Activated CD8-positive, alpha-beta memory T cell treated with anti-CD3 and anti-CD28 coated beads for 48 hours (primary cell): ENCODE data around the gene MFSD1.
"Not testable (repeated sequence)": the region's sequence is repeated elsewhere in the genome, so short reads cannot be mapped to it uniquely, and the experiment has no call there.

Experiments
- DNase-seq, 3 experiments: peaks; one replicate each; pipeline ENCODE4 v3.0.0-alpha.2; 2020; ENCODE audit warnings: low read depth in 2 of 3, low spot score in 2 of 3

Gene MFSD1

DNA sequence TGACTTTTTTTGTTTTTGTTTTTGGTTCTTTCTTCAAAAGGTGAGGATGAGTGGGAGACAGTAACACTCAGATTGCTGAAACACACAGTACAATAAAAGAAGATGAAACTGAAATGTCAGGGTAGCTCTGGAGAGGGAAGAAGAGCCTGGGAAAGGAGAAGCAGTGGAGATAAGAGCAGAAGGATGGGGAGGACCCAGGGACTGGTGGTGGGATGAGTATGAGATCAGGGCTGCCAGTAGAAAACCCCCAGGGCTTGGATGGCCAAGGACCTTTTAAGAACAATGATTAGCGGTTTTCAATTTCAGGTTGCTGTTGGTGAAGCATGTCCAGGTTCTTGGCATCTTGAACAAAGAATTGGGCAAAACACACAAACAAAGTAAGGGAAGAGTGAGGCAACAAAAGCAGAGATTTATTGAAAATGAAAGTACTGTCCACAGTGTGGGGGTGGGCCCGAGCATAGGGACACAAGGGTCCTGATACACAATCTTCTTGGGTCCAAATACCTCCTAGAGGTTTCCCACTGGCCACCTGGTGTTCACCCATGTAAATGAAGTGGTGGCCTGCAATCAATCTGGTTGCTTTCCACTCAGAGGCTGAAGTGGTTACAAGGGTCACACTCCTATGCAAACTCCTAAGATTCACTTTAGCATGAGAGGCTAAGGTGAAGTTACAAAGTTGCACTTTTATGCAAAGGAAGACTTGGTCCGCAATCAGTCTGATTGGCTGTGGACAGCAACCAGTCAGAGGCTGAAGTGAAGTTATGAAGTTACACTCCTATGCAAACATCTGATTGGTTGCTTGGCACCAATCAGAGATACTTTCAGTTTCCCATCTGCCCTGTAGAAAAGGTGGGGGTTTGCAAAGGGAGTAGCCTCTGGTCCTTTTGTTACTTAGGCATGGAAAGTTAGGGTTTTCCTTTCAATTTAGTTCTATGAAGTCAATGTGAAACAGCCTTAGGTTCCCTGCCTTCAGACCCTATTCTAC lies 26.1 kb upstream of the MFSD1 start:
- no peak for DNase-seq

DNA sequence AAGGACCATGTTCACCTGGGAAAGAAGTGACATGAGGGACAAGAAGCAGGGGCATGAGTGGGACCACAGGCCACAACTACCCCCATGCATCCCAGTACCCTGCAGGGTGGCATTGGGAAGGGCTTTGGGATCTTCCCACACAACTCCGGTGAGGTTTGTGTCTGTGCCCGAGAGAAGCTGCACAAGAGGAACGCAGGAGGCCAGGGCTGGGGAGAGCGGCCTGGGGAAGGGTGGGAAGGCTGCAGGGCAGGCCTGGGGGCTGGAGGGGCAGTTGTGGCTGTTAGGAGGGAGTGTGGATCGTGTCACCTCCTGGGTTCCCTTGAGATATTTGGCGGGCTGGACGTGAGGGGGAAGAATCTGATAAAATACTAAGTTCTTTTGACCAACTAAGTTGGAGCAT lies 25.3 kb upstream of the MFSD1 start:
- DNase-seq, result no peak

DNA sequence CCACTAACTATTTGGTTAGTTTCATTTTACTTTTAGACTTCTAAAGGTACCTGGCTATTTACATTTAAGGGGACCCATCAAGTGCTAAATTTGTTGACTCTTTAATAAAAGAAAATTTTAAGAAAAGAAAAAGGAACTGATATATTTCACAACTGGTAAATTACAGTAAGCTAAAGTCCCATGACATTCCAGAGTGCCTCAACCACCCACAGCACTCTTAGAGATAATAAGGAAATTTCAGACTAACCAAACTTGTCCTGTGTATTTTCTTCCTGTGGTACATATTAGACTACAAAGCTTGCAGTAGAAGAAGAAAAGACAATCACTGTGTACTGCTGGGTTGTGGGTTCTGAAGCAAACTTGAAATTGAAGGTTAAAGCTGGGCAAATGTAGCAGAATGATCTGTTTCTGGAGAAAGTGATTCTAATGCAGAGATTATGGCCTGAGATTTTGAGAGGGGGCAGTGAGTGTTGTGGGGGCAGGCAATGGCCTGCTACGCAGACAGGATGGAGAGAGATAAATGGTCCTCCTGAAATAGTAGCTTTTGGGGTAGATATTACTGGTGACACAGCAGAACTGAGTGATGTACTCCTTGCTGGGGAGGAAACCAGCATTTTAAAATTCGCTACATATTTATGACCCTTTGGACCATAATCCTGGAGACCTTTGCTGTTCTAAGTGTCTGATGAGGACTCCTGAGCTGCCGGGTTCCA lies 24.5 kb upstream of the MFSD1 start:
- no peak for DNase-seq

DNA sequence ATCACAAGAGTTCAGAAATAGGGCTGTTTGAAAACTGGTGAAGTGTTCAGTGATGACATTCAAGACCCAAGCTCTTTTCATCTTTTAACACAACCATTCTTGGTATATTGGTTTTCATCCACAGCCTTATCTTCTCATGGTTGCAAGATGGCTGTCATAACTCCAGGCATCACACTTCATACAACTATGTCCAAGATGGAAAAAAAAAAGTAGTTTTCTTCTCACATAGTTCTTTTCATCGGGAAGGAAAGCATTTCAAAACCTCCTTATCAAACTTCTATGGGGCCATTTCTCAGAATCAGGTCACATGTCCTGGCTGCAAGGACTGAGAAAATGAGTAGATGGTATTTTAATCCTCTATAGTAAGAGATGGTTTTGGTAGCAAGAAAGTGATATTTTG lies 21.1 kb upstream of the MFSD1 start:
- DNase-seq, result no peak

DNA sequence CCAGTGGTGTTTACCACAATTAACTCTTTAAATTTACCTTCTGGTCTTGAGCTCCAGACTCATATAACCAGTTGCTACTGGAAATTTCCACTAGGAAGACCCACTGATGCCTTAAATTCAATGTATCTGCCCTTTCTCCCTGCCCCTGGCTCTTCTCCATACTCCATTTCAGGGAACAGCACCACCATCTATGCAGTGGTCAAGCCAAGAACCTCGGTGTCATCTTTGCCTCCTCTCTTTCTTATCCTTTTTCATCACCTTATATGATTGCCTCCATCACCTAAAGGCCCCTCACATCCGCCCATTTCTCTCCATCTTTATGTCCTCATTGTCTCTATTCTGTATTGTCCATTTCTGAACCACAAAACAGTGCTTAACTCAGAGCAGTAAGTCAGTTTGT lies 20.7 kb upstream of the MFSD1 start:
- DNase-seq, result no peak

DNA sequence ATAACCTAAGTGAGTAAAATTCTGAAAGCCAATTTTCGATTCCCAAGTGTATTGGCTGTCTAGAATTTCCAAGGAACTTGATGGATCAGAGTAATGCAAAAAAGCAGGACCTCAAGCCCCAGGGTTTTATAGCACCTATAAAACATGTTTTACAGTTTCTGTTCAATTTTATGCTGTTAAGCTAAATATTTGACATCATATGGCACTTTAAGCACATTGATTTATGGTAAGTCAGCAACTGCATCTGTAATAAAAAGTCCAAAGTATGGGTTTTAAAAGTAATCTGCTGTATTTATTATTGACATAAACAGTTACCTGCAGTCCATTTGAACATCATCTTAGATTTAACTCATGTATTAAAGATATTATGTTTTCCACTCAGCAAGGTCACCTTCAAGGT lies 20.0 kb upstream of the MFSD1 start:
- no peak for DNase-seq

DNA sequence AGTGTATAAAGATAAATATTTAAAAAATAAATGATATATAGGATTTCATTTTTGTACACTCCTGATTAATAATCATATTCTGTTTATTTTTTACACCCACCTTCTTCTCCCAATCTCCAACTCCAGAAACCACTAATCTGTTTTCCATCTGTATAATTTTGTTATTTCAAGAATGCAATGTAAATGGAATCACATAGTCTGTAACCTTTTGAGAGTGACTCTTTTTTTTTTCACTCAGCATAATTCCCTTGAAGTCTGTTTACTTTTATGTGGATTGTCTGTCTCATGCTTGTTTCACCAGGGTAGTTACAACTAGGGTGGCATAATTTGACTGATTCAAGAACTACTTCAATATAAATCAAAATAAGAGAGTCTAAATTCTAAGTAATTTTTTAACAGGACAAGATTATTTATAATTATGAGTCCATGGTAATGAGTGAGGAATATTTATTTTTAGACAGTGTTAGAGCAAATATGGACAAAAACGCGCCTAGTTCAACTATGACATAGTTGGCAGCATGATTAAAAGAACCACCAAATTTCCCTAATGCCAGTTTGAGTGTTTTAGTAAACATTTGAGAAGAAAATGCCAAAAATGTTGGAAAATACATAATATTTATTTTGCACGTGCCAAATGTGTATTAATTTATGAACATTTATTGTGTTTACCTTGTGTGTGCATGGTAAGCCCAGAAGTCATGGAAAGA lies 19.4 kb upstream of the MFSD1 start:
- DNase-seq, result no peak

DNA sequence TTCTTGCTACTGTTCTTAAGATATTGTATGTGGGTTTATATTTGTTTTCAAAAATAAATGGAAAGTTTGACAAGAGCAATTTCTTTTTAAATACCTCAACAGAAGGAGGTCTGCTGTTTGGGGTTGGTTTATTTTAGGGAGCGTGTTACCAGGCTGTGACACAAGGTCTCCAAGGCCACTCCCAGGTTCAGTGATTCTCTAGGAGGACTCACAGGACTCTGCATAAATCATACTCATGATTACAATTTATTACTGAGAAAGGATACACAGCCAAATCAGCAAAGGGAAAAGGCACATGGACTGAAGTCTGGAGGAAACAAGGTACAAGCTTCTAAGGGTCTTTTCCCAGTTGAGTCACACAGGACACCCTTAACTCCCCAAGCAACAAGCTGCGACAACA lies 18.8 kb upstream of the MFSD1 start:
- DNase-seq, result no peak

DNA sequence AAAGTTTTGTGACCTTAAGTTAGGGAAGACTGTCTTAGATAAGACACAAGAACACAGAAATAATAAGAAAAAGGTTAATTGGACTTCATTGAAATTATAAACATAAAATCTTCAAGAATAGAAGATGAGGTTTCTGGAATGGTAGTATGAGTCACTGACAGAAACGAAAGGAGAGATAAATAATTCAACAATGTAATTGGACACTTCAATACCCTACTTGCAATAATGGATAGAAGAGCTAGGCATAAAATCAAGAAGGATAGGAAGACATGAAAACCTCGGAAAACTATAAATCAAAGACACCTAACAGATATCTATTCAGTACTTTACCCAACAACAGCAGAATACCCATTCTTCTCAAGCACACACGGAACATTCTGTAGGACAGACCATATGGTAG lies 15.9 kb upstream of the MFSD1 start:
- DNase-seq, result no peak

DNA sequence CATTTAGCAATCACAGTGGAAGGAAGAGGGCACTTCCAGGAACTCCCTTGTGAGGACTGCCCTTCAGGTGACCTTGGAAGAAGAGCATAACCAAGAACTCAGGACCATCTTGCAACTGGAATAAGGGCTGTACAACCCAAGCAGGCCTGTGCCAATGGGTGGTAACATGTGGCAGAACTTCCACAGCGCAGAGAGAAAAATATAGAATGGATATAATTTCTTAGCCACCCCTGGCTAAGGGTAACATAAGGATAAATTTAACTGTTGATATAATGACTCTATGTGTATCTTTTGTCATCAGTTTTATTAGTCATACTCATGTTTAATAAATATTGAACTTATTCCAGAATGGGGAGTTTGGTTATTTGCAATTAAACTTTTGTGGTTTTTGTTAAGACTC lies 13.4 kb upstream of the MFSD1 start:
- no peak for DNase-seq

DNA sequence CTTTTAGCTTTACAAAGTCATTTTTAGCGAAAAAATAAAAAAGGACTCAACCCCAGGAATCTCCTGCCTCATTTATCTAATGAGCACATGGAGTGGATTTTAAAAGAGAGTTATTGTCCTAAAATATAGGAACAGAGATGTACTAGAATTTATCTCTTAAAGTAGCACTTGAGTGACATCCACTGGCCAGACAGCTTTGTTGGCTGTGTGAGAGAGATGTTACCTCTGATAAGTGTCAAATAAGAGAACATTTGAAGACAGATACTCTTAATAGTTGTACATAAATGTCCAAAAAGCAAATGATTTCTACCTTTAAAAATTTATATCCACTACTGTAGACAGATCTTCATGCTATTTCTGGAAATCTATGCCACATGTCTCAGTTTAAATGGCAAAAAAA lies 12.3 kb upstream of the MFSD1 start:
- no peak for DNase-seq

DNA sequence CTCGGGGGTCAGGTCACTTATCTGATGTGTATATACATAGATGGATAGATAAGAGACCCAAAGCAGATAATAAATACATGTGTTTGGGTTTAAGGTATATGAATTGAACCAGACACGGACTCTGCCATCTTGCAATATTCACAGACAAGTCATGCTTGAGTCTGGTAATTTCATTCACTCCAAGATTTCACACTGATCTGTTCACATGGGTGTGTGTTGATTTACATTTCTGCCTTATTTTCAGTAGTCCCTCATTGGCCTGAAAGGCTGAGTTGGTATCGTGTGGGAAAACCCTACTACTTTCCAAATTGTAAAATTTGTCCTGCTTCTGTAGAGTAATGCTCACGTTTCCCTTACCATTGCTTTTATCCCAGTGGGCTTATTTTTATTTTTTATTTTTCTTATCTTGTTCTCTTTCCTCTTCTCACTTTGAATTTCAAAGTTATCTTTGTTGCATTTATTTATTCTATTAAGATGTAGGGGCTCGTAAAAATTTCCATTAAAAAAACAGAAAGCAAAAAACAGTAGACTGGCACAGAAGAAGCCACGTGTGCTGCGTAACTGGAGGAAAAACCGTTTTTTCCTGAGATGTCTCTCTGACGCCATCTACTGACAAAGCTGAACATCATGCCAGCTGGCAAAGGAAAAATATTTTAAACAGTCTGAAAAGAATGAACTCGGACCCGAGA lies 10.8 kb upstream of the MFSD1 start:
- DNase-seq, result no peak

DNA sequence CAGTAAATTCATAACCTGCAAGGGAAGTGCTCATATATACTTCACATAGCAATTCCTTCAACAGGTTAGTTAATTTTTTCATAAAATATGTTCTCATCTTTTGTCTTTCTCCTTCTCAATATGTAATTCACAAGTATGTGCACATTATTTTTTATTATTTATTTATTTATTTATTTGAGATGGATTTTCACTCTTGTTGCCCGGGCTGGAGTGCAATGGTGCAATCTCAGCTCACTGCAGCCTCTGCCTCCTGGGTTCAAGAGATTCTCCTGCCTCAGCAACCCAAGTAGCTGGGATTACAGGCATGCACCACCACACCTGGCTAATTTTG lies 10.3 kb upstream of the MFSD1 start:
- not testable (repeated sequence) for DNase-seq

DNA sequence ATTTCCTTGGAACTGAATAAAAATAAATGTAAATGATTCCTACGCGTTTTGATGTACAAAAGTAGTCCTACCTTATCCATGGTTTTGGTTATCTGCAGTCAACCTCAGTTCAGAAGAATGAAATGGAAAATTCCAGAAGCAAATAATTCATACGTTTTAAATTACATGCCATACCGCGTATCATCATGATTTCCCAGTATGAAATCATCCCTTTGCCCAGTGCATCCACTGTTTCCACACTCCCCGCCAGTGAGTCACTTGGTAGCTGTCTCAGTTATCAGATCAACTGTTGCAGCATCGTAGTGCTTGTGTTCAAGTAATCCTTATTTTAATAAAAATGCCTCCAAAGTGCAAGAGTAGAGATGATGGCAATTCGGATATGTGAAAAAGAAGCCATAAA lies 9.1 kb upstream of the MFSD1 start:
- DNase-seq, result no peak

DNA sequence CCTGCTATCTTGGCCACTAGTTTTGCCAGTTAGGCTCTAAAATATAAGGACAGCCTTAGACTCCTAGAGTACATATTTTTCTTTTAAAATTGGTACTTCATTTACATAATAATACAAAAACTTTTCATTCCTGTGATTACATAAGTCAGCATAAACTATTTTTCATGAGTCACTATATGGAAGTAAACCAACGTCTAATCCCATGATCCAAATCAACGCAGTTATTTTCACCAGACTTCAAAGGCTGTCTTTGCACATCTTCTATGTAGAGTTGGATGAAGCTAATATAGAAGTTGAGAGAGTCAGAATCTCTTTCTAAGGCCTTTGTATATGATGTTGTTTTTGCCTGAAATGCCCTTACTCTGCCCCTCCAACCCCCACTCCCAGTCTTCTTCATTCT lies 7.6 kb upstream of the MFSD1 start:
- DNase-seq, result no peak

DNA sequence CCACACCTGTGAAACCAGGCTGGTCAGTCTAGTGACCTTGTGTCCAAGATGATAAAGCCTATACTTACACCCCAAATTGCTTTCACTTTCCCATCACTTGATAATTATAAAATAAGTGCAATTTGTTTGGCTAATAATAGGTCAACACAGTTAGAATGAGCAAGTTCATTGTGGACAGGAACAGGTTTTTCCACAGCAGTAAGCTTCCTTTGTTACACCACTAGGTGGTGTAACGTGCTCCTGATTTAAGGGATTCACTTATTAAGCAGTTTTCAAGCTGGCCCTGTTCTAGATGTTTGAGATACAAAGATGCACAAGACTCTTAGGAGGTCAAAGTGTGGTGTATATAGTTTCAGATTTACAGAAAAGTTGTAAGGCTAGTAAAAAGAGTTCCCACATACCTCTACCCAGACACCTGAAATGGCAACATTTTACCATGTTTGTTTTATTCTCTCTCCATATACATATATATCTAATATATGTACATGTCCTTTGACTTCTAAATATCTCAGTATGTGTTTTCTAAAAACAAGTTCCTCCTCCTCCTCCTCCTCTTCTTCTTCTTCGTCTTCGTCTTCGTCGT lies 6.8 kb upstream of the MFSD1 start:
- DNase-seq, result no peak

DNA sequence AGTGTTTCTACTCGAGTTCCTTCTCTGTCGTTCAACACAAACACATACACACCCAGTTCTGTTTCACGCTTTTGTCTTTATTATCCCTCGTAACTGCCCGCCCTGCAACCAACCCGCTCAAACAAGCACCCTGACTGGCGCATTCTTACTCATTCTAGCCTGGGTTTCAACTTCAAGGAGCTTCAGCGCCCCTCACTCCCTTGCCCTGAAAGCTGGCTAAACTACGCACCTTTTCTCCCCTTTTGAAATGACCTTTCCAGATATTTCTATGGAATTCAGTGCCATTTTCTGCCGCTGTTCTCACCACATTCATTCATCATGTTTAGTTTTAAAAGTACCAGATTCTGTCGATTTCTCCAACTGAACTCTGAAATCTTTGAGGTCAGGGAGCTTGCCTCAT lies 653 bp upstream of the MFSD1 start:
- DNase-seq, result no peak

DNA sequence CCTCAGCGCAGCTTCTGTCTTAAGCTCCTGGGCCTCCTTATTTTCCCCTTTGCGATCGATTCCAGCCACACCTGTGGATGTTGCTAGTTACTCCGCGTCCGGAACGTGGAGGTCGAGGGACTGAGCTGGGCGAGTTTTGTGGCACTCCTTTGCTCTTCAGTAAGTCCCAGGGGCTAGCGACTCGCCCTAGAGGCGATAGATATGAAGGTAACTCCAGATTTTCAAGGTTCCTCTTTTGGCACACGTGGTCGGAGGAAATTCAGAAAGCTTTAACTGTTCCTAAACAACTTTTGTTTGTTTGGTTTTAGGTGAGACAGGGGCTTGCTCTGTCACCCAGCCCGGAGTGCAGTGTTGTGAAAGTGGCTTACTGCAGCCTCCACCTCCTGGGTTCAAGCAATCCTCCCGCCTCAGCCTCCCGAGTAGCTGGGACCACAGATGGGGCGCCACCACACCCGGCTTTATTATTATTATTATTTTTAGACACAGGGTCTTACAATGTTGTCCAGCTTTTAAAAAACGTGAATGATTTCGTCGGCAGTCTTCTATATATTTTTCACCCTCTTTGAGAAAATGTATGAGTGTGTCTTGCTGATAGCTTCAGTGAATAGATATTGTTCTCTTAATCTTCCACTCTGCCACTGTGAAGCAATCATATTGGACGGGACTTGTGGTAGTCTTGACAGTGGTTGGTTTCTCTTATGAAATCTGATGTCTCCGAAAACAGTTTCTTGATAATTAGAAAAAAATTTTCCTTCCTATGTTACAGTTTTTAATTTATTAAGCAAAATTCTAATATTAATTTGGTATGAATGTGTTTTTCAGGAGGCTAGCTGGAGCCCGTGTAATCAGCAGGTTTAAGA lies 785 bp downstream of the MFSD1 start:
- no peak for DNase-seq

DNA sequence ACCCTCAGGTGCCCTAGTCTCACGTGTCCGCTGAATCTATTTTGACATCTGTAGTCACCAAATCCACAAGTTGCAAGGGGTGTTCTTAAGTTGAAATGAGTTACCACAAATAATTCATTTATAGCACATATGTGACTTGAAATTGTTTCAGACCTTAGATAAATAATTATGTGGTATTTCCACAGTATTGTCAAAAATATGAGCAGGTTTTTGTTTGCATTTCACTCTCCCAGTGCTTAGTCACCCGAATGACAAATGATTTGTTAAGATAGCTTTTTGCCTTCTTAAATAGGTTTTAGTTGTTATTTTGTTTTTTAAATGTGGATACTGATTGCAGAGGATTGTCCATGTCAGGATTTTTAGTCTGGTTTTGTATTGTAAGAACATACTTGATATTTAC lies 2.6 kb downstream of the MFSD1 start:
- no peak for DNase-seq

DNA sequence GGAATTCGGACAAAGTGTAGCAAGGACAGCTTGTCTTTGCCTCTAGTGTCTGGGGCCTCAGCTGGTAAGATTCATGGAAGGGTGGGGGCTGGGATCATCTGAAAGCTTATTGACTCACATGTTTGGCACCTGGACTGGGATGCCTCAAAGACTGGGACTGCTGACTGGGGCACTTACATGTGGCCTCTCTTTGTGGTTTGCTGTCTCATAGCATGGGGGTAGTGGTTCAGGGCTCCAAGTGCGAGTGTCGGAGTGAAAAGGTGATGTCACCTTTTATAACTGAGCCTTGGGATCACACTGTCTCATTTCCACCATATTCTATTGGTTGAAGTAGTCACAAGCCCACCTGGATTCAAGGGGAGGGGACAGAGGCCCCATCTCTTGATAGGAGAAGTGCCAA lies 6.8 kb downstream of the MFSD1 start:
- DNase-seq, result no peak
